Calu3 (cell line): ENCODE measurements around the gene ISM2. TPM values are rescaled to one million over a fixed set of nuclear protein-coding genes. Genes with fewer than 3 reads are reported as not detected.

Experiments used
- BruUV-seq: library from RNA; stranded (reverse); fragments of 400-500 nt; replicated peaks from 2 replicates; lab custom pipeline; 2021; lab: Mats Ljungman, UMichigan
- CTCF ChIA-PET: fragments of 300-600 bp; sonication (Branson Sonifier 250); formaldehyde crosslinking; loops from one replicate; lab custom pipeline; 2022; ENCODE audit warnings: antibody characterized with exemption; lab: Charles Lee
- DNase-seq: peaks from one replicate; pipeline ENCODE4 v3.0.0; 2022
- H3K27ac Mint-ChIP-seq: one replicate; pipeline ENCODE4 v1.8.0; 2022; ENCODE audit warnings: mixed read lengths; ENCODE audit not compliant: unreplicated experiment
- H3K27me3 Mint-ChIP-seq: one replicate; pipeline ENCODE4 v1.8.0; 2022; ENCODE audit warnings: mixed read lengths; ENCODE audit not compliant: unreplicated experiment
- H3K36me3 Mint-ChIP-seq: one replicate; pipeline ENCODE4 v1.8.0; 2022; ENCODE audit warnings: mild to moderate bottlenecking, moderate library complexity, mixed read lengths; ENCODE audit not compliant: insufficient read depth, unreplicated experiment
- H3K4me1 Mint-ChIP-seq: one replicate; pipeline ENCODE4 v1.8.0; 2022; ENCODE audit warnings: mild to moderate bottlenecking, low read depth, mixed read lengths; ENCODE audit not compliant: unreplicated experiment
- H3K4me3 Mint-ChIP-seq: one replicate; pipeline ENCODE4 v1.8.0; 2022; ENCODE audit warnings: mild to moderate bottlenecking, low read depth, moderate library complexity, mixed read lengths; ENCODE audit not compliant: unreplicated experiment
- H3K9me3 Mint-ChIP-seq: one replicate; pipeline ENCODE4 v1.8.0; 2022; ENCODE audit warnings: low read depth, mixed read lengths; ENCODE audit not compliant: unreplicated experiment
- intact Hi-C: fragments of 100-400 bp; cut with micrococcal nuclease; formaldehyde crosslinking; loops from one replicate; pipeline ENCODE4 v1.10.0; 2022; ENCODE audit not compliant: unreplicated experiment
- total RNA-seq: library from RNA; stranded (reverse); gene quantifications from 2 replicates; pipeline ENCODE4 v1.2.3, GENCODE V29; 2022
- TF ChIP-seq, protein P1 (sequence below): fragments of 200-600 bp; IDR thresholded peaks from one replicate; pipeline ENCODE4 v1.8.0; 2022; ENCODE audit warnings: antibody characterized with exemption; ENCODE audit not compliant: unreplicated experiment

The ISM2 gene
- total RNA-seq, 1 experiment from 2014 or later, result not detected

GRCh38 chr14:77507762-77508161, 9.1 kb upstream of the ISM2 start:
- no peak for DNase-seq
- intact Hi-C loops, result no loop called here
- CTCF ChIA-PET, result no interaction called here
- BruUV-seq, result no TSS peak
- no peaks in the 10 kb centered on the region for H3K27me3 Mint-ChIP-seq
- H3K4me1 Mint-ChIP-seq, result no peaks in the 10 kb centered on the region
- no peaks in the 10 kb centered on the region for H3K36me3 Mint-ChIP-seq
- no peak overlapping the region for H3K4me3 Mint-ChIP-seq
- no peak overlapping the region for H3K27ac Mint-ChIP-seq
- TF ChIP-seq, protein P1, sequence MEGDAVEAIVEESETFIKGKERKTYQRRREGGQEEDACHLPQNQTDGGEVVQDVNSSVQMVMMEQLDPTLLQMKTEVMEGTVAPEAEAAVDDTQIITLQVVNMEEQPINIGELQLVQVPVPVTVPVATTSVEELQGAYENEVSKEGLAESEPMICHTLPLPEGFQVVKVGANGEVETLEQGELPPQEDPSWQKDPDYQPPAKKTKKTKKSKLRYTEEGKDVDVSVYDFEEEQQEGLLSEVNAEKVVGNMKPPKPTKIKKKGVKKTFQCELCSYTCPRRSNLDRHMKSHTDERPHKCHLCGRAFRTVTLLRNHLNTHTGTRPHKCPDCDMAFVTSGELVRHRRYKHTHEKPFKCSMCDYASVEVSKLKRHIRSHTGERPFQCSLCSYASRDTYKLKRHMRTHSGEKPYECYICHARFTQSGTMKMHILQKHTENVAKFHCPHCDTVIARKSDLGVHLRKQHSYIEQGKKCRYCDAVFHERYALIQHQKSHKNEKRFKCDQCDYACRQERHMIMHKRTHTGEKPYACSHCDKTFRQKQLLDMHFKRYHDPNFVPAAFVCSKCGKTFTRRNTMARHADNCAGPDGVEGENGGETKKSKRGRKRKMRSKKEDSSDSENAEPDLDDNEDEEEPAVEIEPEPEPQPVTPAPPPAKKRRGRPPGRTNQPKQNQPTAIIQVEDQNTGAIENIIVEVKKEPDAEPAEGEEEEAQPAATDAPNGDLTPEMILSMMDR, result no peak
- H3K9me3 Mint-ChIP-seq, result no peaks in the 10 kb centered on the region

DNA sequence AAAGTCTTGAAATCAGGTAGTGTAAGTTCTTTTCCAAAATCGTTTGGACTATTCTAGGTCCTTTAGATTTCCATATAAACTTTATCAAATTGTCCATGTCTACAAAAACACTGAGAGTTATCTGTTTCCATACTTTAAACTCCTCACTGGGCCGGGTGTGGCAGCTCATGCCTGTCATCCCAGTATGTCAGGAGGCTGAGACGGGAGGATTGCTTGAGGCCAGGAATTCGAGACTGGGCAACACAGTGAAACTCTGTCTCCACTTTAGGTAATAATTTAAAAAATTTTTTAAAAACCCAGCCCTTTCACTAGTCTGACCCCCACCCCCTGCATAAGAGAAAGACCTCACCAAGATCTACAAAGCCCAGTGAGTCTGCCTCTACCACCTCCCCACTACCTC, 6.4 kb upstream of the ISM2 start:
- CTCF ChIA-PET, result no interaction called here
- Mint-ChIP-seq H3K27ac (no peak overlapping the region), H3K27me3 (peaks cover 5% of the 10 kb centered on the region), H3K36me3 (no peaks in the 10 kb centered on the region), H3K9me3 (no peaks in the 10 kb centered on the region), H3K4me1 (no peaks in the 10 kb centered on the region), H3K4me3 (no peak overlapping the region)
- TF ChIP-seq, protein P1, result no peak
- no TSS peak for BruUV-seq
- DNase-seq, result no peak
- intact Hi-C loops, result no loop called here

DNA sequence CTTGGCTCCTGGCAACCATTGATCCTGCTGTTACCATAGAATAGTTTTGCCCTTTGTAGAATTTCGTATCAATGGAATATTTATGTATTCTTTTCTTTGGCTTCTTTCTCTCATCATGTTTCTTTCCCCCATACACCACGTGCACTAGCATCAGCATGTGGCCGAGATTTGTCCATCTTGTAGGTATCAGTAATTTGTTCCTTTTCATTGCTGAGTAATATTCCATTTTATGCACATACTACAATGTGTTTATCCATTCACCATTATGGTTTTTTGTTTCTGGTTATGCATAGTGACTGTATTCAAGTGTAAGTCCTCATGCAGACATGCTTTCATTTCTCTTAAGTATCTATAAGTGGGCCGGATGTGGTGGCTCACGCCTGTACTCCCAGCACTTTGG, 4.5 kb upstream of the ISM2 start:
- no TSS peak for BruUV-seq
- Mint-ChIP-seq H3K9me3 (no peaks in the 10 kb centered on the region), H3K4me1 (no peaks in the 10 kb centered on the region), H3K27ac (no peak overlapping the region), H3K4me3 (no peak overlapping the region), H3K27me3 (peaks cover 20% of the 10 kb centered on the region), H3K36me3 (peaks cover 6% of the 10 kb centered on the region)
- intact Hi-C loops, result no loop called here
- CTCF ChIA-PET, result no interaction called here
- DNase-seq, result no peak
- TF ChIP-seq, protein P1, result no peak

DNA sequence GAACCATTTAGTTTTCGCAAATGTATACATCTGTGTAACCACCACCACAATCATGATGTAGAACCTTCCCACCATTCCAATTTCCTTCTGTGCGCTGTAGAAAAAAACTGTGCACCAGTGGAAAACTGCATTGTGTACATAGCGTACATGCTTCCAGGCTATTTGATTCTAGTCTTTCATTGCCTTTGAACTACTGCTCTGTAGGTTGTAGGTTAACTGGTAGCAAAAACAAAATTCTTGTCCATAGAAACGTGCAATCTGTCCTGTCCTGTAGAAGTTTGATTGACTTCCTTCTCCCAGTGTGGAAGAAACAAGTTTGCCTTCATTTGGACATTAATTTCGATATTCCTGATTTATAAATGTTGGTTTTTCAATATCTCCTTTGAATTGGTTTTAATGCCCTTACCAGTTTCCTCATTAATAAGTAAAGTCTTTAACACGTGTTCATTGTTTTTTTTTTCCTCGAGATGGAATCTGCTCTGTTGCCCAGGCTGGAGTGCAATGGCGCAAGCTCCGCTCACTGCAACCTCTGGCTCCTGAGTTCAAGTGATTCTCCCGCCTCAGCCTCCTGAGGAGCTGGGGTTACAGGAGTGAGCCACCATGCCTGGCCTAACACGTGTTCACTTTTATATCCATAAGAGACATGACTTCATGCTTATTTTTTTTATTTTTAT, 3.6 kb upstream of the ISM2 start:
- TF ChIP-seq, protein P1, result no peak
- peaks cover 29% of the 10 kb centered on the region for H3K27me3 Mint-ChIP-seq
- intact Hi-C loops, result no loop called here
- H3K4me3 Mint-ChIP-seq, result no peak overlapping the region
- peaks cover 6% of the 10 kb centered on the region for H3K36me3 Mint-ChIP-seq
- DNase-seq, result no peak
- CTCF ChIA-PET, result no interaction called here
- no peaks in the 10 kb centered on the region for H3K9me3 Mint-ChIP-seq
- H3K27ac Mint-ChIP-seq, result no peak overlapping the region
- H3K4me1 Mint-ChIP-seq, result no peaks in the 10 kb centered on the region
- no TSS peak for BruUV-seq
